Urinary bladder (tissue), 4 donors: ENCODE results near the gene SLC39A1. TPM values are rescaled to one million over a fixed set of nuclear protein-coding genes. Genes with fewer than 3 reads are reported as not detected.

Source experiments
- DNase-seq: peaks from one replicate; pipeline ENCODE4 v3.0.0-alpha.2; 2015; ENCODE audit errors: extremely low spot score
- H3K27ac ChIP-seq: one replicate; pipeline ENCODE4 v1.5.1; 2013; ENCODE audit warnings: low read depth, mild to moderate bottlenecking, moderate library complexity
- H3K36me3 ChIP-seq: one replicate; pipeline ENCODE4 v1.6.1; 2013; ENCODE audit warnings: mild to moderate bottlenecking, moderate library complexity; ENCODE audit not compliant: insufficient read depth
- H3K4me1 ChIP-seq: one replicate; pipeline ENCODE4 v1.6.1; 2013; ENCODE audit warnings: mild to moderate bottlenecking, moderate library complexity; ENCODE audit not compliant: insufficient read depth
- H3K4me3 ChIP-seq: one replicate; pipeline ENCODE4 v1.5.1; 2013; ENCODE audit warnings: low read depth, low read length
- WGBS: extraction: QIAGEN DNeasy Blood & Tissue Kit; methylation state at CpG from one replicate; pipeline ENCODE4 v1.1.7; 2013; 5-methylcytosine and 5-hydroxymethylcytosine counted together
- polyA plus RNA-seq: library from polyadenylated mRNA; stranded (reverse); fragments of 200-250 nt; gene quantifications from one replicate; pipeline ENCODE4 v1.2.3, GENCODE V29; 2013
- total RNA-seq: library from RNA; depleted of rRNA; stranded (reverse); fragments of >200 nt; gene quantifications from one replicate; pipeline ENCODE4 v1.2.3, GENCODE V29; 2014
- donor health status: healthy with polysubstance abuse.
- donor health status: healthy.

The SLC39A1 gene
- total and polyA plus RNA-seq, 2 donors, result 42.6 to 121 TPM

DNA sequence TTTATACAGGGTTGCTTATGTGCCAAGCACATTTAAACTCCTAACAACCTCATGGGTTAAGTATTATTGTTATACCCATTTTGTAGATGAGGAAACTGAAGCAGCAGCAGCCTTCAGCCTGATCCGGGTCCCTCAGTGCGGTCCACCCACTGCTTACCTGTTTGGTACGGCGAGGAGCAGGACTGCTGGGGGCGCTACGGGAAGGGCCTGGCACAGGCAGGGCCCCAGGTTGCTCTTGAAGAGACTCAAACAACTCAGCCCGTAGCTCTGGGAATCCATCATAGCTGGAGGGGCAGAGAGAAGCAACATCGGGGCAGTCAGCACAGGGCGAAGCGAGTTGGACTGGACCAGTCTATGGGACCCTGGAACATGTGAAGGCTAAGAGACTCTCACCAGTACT, 26.0 kb downstream of the SLC39A1 start:
- H3K4me3 ChIP-seq, result no peak overlapping the region
- no peak overlapping the region for H3K27ac ChIP-seq
- H3K36me3 ChIP-seq, result peaks cover 2% of the 10 kb centered on the region
- H3K4me1 ChIP-seq, result no peaks in the 10 kb centered on the region
- WGBS, result 96% methylated on average over 10 of the region's 10 CpGs
- no peak for DNase-seq

DNA sequence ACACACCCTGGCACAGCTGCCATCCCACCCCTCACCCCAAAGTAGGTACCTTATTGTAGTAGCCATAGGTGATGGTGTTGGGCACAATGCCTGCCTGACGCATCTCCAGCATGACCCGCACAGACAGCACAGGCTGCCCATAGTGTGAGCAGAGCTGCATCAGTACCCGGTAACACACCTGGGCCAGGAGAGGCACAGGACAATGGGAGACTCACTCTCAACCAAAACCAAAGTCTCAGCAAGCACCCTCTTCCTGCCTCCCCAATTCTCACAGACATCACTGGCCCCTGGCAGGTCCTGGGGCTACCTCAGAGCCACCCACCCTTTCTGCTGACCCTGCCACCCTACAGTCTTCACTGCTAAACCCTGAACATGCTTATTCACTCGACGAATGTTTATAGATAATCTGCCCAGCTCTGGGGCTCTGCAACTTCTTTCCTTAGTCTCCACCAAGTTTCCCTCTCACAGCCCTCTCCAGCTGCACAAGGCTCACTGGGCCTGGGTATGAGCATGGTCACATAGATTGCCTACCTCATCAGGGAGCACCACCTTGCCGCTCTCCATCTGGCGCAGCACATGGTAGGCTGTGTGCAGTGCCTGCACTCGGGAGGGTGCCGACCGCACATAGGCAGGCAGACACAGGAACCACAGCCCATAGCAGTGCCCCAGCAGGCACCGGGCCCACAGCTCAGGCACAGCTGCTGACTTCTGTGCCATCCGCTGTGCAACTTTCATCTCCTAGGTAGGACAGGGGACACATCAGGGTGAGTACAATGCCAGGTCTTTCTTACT, 27.1 kb downstream of the SLC39A1 start:
- 95% methylated on average over 12 of the region's 12 CpGs for WGBS
- peaks cover 2% of the 10 kb centered on the region for H3K36me3 ChIP-seq

GRCh38 chr1:153934746-153935145, 28.6 kb downstream of the SLC39A1 start:
- Histone ChIP-seq H3K27ac (no peak overlapping the region), H3K4me1 (no peaks in the 10 kb centered on the region), H3K36me3 (peaks cover 2% of the 10 kb centered on the region), H3K4me3 (no peak overlapping the region)
- DNase-seq, result no peak
- WGBS, result 96% methylated on average over 9 of the region's 9 CpGs

More for the DNA sequence above, 27.1 kb downstream of the SLC39A1 start:
- H3K4me1 ChIP-seq, result no peaks in the 10 kb centered on the region
- no peak for DNase-seq
- no peak overlapping the region for H3K4me3 ChIP-seq
- H3K27ac ChIP-seq, result no peak overlapping the region

DNA sequence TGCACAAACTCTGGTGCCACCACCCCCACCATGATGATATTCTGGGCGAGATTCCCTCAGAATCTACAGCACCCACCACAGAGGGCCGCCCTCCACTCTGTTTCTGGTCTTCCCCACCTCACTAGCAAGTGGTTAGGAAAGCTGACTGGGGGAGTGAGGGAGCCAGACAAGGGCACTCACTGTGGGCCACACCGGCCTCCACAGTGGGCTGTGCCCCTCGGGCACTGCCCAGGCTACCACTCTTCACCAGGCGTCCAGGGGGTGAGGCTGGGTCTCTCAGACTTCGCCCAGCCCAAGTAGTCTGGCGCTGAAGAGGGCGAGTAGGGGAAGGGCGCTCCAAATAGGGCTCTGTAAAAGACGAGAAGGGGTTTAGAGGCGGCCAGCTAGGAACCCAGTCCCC, 29.4 kb downstream of the SLC39A1 start:
- H3K36me3 ChIP-seq, result peaks cover 2% of the 10 kb centered on the region
- H3K27ac ChIP-seq, result no peak overlapping the region
- no peak for DNase-seq
- H3K4me1 ChIP-seq, result no peaks in the 10 kb centered on the region
- 94% methylated on average over 11 of the region's 11 CpGs for WGBS
- H3K4me3 ChIP-seq, result no peak overlapping the region

DNA sequence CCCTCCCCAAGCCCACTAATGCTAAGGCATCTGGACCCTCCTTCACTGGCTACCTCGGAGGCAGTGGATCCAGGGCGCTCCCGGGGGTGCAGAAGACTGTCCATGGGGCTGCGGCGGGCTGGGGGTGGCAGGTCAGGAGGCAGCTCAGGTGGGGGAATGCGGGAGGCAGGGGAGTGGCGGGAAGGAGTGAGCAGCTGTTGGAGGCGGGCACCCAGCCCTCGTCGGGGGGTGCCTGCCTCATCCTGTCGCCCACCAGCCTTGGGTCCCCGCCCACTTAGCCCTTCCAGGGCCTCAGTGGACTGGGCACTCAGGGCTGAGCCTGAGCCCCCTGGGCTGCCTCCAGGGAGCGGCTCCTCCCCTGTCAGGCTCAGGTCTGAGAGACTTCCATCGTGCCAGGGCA, 29.9 kb downstream of the SLC39A1 start:
- Histone ChIP-seq H3K4me3 (no peak overlapping the region), H3K4me1 (no peaks in the 10 kb centered on the region), H3K36me3 (peaks cover 2% of the 10 kb centered on the region), H3K27ac (no peak overlapping the region)
- WGBS, result 89% methylated on average over 14 of the region's 14 CpGs
- DNase-seq, result no peak

DNA sequence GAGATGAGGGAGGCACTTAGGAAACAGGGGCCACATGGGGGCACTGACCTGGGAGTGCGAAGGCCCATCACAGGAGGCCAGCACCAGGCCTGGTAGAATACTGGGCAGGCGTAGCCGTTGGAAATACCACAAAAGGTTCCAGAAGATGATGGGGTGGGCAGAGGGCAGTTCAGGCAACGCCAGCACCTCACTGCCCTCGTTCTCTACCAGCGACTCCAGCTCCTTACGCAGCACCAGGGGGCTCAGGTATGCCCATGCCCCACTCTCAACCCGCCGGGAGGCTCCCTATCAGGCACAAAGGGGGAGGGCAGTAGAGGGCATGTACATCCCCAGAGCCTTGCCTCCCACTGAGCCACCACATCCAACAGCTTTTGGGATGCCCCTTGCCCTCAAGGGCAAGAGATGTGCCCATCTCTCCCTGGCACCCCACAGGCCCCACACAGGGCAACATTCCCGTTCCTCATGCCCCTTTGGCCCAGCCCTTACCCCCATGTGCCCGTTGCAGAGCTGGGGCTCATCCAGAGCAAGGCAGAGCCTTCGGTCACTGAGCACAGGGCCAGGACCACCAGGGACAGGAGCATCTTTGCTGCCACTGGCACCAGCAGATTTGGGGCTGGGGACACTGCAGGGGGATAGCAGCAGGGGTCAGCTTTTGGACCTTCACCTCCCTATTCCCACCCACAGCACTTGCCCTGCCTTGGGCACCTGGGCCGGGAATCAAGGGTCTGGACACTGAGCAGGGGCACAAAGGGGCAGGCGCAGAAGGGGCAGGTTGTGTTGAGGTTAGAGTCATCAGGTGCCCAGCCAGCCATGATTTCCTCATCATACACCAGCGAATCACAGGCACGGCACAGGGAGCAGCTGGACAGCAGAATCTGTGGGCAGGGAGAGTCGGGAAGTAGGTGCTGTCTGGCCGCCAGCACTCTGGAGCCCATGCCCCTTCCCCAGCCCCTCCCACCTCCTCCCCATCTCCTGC, 30.9 kb downstream of the SLC39A1 start:
- no peak for DNase-seq
- Histone ChIP-seq H3K4me1 (no peaks in the 10 kb centered on the region), H3K27ac (no peak overlapping the region), H3K36me3 (peaks cover 2% of the 10 kb centered on the region), H3K4me3 (no peak overlapping the region)
- whole genome bisulfite sequencing, result 94% methylated on average over 18 of the region's 18 CpGs

- WGBS, result 81% methylated on average over 14 of the region's 14 CpGs
- no peak for DNase-seq
- no peak overlapping the region for H3K4me3 ChIP-seq
- peaks cover 2% of the 10 kb centered on the region for H3K36me3 ChIP-seq
- H3K27ac ChIP-seq, result no peak overlapping the region
- H3K4me1 ChIP-seq, result no peaks in the 10 kb centered on the region
Observed at GRCh38 chr1:153929981-153930948, 33.1 kb downstream of the SLC39A1 start.

DNA sequence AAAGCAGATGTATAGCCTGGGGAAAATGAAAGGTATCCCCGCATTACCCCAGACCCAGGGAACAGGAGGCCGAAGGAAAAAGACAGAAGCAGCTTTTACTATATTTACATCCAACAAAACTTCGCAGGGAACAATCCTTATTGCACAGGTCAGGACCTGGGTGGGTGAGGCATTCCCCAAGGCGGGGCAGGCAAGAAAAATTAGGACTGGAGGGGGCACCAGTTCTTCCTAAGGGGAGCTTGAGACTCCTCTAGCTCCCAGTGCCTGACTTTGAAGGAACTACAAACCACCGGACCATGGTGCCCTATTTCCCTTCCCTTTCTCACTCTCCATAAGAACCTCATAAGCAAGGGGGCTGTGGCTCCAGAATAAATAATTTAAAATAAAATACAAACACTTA, 33.9 kb downstream of the SLC39A1 start:
- DNase-seq, result no peak
- H3K4me1 ChIP-seq, result no peaks in the 10 kb centered on the region
- 82% methylated on average over 5 of the region's 5 CpGs for WGBS
- H3K4me3 ChIP-seq, result no peak overlapping the region
- no peak overlapping the region for H3K27ac ChIP-seq
- peaks cover 2% of the 10 kb centered on the region for H3K36me3 ChIP-seq

DNA sequence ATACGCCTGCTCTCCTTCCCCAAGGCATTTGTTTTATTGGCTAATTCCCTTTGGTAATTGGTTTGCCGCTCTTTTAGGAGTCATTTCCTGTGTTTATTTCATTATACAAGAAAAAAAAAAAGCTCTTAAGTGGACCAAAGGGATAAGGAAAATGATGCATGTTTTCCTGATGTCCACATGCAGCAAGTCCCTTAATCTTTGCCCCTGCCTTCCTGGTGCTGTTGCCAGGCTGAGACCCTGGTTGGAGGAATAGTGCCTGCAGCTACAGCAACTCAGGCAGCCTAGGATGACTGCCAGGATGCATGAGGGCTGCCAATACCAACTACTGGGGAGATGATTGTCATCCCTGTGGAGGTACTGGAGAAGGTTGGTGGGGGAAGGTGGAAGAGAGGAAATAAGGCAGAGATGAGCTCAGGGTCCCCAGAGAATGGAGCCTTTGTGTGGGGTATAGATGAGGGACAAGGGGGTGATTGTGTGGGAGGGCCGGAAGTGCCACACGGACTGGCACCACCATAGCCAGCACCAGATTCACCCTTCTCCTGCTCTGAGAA, 34.5 kb downstream of the SLC39A1 start:
- no peak overlapping the region for H3K4me3 ChIP-seq
- H3K36me3 ChIP-seq, result peaks cover 2% of the 10 kb centered on the region
- whole genome bisulfite sequencing, result 52% methylated on average over 4 of the region's 4 CpGs
- no peak for DNase-seq
- H3K4me1 ChIP-seq, result no peaks in the 10 kb centered on the region
- H3K27ac ChIP-seq, result no peak overlapping the region

- Histone ChIP-seq H3K4me3 (no peak overlapping the region), H3K4me1 (no peaks in the 10 kb centered on the region), H3K27ac (no peak overlapping the region), H3K36me3 (peaks cover 1% of the 10 kb centered on the region)
- no peak for DNase-seq
- 74% methylated on average over 1 of the region's 1 CpG for WGBS
Observed at GRCh38 chr1:153928245-153928644, 35.1 kb downstream of the SLC39A1 start.

DNA sequence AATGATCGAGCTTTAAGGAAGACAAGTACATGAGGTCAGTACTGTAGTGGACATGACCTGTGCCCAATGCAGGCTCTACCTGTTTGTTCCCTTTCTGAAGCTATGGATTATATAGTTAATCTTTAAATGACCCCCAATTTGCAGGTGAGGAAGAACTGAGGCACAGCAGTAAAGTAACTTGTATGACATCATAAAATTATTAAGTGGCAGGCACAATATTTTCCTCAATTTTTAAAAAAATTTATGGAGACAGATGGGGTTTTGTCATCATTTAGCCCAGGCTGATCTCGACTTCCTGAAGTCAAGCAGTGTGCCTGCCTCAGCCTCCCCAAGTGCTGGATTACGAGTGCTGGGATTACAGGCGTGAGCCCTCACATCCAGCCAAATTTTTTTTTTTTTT, 36.9 kb downstream of the SLC39A1 start:
- H3K27ac ChIP-seq, result no peak overlapping the region
- H3K4me1 ChIP-seq, result no peaks in the 10 kb centered on the region
- H3K4me3 ChIP-seq, result no peak overlapping the region
- WGBS, result 65% methylated on average over 4 of the region's 4 CpGs
- no peaks in the 10 kb centered on the region for H3K36me3 ChIP-seq
- DNase-seq, result no peak

- peaks cover 2% of the 10 kb centered on the region for H3K4me1 ChIP-seq
- DNase-seq, result peak; percentile 100
Observed at GRCh38 chr1:153922972-153923925, 40.1 kb downstream of the SLC39A1 start, which contains the start of gene GATAD2B. TSS of gene GATAD2B (minus strand) at chr1:153922972. CDS start at chr1:153828347, 94,625 bp downstream.

More at GRCh38 chr1:153922972-153923925, 40.1 kb downstream of the SLC39A1 start, which contains the start of gene GATAD2B:
- under 1% methylated on average over 53 of the region's 53 CpGs for WGBS
- Histone ChIP-seq H3K27ac (peak within 1 kb of the TSS; percentile 79), H3K4me3 (peak within 1 kb of the TSS; percentile 97), H3K36me3 (peaks cover 1% of the 10 kb centered on the region)
